Measurements from ENCODE around the gene CFTR.
A peak's percentile ranks its signal among the peaks of the same experiment; 100 is the strongest.

The CFTR gene

DNA sequence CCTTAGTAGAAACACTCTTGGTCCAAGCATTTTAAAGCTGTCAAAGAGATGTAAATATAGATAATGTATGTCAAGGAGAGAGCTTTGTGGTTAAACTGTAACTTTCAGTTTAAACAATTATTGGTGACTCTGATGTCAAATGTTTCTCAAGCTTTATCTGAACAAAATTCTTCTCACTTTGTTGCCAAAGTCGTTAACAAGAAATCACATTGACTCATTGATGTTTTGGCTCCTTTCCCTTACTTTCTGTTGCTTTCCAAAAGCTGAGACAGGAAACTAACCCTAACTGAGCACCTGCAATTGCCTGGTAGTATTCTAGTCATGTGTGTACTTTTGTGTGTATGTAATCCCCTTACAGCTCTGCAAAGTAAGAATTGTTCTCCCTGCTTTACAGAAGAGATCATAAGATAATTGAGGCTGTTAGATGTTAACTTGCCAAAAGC is 108.5 kb downstream of the CFTR start:
- POLR2A ChIA-PET, result no interaction called here
- H3K4me1 ChIP-seq (ENCODE audit: control insufficient read depth, insufficient read depth, low read length), result no peaks in the 10 kb centered on the region
- no peaks in the 10 kb centered on the region for H3K36me3 ChIP-seq (ENCODE audit: control insufficient read depth in 2 of 2, insufficient read depth in 1 of 2, low read length in 2 of 2)
- no peaks in the 10 kb centered on the region for H3K9me3 ChIP-seq (ENCODE audit: control insufficient read depth, insufficient read depth, low read depth, low read length)
- H3K27ac ChIP-seq (ENCODE audit: extremely low read depth, low read depth, low read length), result no peak overlapping the region
- H3K4me3 ChIP-seq (ENCODE audit: low read depth, low read length), result no peak overlapping the region
- peak; percentile 26; the same call in 1 of the 2 replicates for TF ChIP-seq ZNF366 (tag by site-specific recombination; conservative IDR thresholded peaks at IDR 0.05)
- TF ChIP-seq ZNF248 (tag by site-specific recombination; IDR thresholded peaks at IDR 0.05), result no peak
- TF ChIP-seq MZF1 (tag by site-specific recombination; IDR thresholded peaks at IDR 0.05; ENCODE audit: borderline replicate concordance), result peak; percentile 61; the same call in 1 of the 2 replicates
- TF ChIP-seq, protein P1, sequence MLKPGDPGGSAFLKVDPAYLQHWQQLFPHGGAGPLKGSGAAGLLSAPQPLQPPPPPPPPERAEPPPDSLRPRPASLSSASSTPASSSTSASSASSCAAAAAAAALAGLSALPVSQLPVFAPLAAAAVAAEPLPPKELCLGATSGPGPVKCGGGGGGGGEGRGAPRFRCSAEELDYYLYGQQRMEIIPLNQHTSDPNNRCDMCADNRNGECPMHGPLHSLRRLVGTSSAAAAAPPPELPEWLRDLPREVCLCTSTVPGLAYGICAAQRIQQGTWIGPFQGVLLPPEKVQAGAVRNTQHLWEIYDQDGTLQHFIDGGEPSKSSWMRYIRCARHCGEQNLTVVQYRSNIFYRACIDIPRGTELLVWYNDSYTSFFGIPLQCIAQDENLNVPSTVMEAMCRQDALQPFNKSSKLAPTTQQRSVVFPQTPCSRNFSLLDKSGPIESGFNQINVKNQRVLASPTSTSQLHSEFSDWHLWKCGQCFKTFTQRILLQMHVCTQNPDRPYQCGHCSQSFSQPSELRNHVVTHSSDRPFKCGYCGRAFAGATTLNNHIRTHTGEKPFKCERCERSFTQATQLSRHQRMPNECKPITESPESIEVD (tag by site-specific recombination; IDR thresholded peaks at IDR 0.05), result peak; percentile 48
- TF ChIP-seq SP3 (tag by site-specific recombination; IDR thresholded peaks at IDR 0.05), result 0 out of 2 replicates have a peak, but pooled peaks have one; percentile 11
- no peak for TF ChIP-seq ZXDB (tag by site-specific recombination; IDR thresholded peaks at IDR 0.05)
- CTCF ChIA-PET, result no interaction called here

DNA sequence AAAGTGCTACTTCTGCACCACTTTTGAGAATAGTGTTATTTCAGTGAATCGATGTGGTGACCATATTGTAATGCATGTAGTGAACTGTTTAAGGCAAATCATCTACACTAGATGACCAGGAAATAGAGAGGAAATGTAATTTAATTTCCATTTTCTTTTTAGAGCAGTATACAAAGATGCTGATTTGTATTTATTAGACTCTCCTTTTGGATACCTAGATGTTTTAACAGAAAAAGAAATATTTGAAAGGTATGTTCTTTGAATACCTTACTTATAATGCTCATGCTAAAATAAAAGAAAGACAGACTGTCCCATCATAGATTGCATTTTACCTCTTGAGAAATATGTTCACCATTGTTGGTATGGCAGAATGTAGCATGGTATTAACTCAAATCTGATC is 110.4 kb downstream of the CFTR start:
- H3K4me3 ChIP-seq (ENCODE audit: low read depth, low read length), result no peak overlapping the region
- ChIA-PET POLR2A (no interaction called here), CTCF (no interaction called here)
- no peaks in the 10 kb centered on the region for H3K9me3 ChIP-seq (ENCODE audit: control insufficient read depth, insufficient read depth, low read depth, low read length)
- H3K27ac ChIP-seq (ENCODE audit: extremely low read depth, low read depth, low read length), result no peak overlapping the region
- TF ChIP-seq ZNF146 (tag by site-specific recombination; IDR thresholded peaks at IDR 0.05) (no peak), ZNF324 (tag by site-specific recombination; IDR thresholded peaks at IDR 0.05) (no peak), WT1 (tag by site-specific recombination; IDR thresholded peaks at IDR 0.05) (no peak), ZBTB17 (tag by site-specific recombination; IDR thresholded peaks at IDR 0.05) (no peak), ZNF792 (tag by site-specific recombination; IDR thresholded peaks at IDR 0.05) (no peak), GLIS2 (tag by site-specific recombination; IDR thresholded peaks at IDR 0.05) (no peak), HOXD13 (CRISPR knock-in tag; IDR thresholded peaks at IDR 0.05; ENCODE audit: borderline replicate concordance) (no peak)
- TF ChIP-seq, protein P2, sequence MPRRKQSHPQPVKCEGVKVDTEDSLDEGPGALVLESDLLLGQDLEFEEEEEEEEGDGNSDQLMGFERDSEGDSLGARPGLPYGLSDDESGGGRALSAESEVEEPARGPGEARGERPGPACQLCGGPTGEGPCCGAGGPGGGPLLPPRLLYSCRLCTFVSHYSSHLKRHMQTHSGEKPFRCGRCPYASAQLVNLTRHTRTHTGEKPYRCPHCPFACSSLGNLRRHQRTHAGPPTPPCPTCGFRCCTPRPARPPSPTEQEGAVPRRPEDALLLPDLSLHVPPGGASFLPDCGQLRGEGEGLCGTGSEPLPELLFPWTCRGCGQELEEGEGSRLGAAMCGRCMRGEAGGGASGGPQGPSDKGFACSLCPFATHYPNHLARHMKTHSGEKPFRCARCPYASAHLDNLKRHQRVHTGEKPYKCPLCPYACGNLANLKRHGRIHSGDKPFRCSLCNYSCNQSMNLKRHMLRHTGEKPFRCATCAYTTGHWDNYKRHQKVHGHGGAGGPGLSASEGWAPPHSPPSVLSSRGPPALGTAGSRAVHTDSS (tag by site-specific recombination; IDR thresholded peaks at IDR 0.05), result no peak
- no peaks in the 10 kb centered on the region for H3K36me3 ChIP-seq (ENCODE audit: control insufficient read depth in 2 of 2, insufficient read depth in 1 of 2, low read length in 2 of 2)
- H3K4me1 ChIP-seq (ENCODE audit: control insufficient read depth, insufficient read depth, low read length), result no peaks in the 10 kb centered on the region

DNA sequence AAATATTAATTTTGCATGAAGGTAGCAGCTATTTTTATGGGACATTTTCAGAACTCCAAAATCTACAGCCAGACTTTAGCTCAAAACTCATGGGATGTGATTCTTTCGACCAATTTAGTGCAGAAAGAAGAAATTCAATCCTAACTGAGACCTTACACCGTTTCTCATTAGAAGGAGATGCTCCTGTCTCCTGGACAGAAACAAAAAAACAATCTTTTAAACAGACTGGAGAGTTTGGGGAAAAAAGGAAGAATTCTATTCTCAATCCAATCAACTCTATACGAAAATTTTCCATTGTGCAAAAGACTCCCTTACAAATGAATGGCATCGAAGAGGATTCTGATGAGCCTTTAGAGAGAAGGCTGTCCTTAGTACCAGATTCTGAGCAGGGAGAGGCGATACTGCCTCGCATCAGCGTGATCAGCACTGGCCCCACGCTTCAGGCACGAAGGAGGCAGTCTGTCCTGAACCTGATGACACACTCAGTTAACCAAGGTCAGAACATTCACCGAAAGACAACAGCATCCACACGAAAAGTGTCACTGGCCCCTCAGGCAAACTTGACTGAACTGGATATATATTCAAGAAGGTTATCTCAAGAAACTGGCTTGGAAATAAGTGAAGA is 112.3 kb downstream of the CFTR start:
- TF ChIP-seq SCRT1 (tag by site-specific recombination; IDR thresholded peaks at IDR 0.05; ENCODE audit: borderline replicate concordance), result no peak
- TF ChIP-seq GLIS2 (tag by site-specific recombination; IDR thresholded peaks at IDR 0.05), result no peak
- TF ChIP-seq MEIS1 (CRISPR knock-in tag; IDR thresholded peaks at IDR 0.05; ENCODE audit: borderline replicate concordance), result no peak
- no peak for TF ChIP-seq ZNF202 (tag by site-specific recombination; IDR thresholded peaks at IDR 0.05; ENCODE audit: borderline replicate concordance)
- TF ChIP-seq ZNF146 (tag by site-specific recombination; IDR thresholded peaks at IDR 0.05), result no peak
- no peak for TF ChIP-seq ZNF169 (tag by site-specific recombination; IDR thresholded peaks at IDR 0.05)
- no peak for TF ChIP-seq ZNF660 (tag by site-specific recombination; IDR thresholded peaks at IDR 0.05)
- ChIA-PET CTCF (no interaction called here), POLR2A (no interaction called here)
- Histone ChIP-seq H3K36me3 (ENCODE audit: control insufficient read depth in 2 of 2, insufficient read depth in 1 of 2, low read length in 2 of 2) (no peaks in the 10 kb centered on the region), H3K4me1 (ENCODE audit: control insufficient read depth, insufficient read depth, low read length) (no peaks in the 10 kb centered on the region), H3K9me3 (ENCODE audit: control insufficient read depth, insufficient read depth, low read depth, low read length) (no peaks in the 10 kb centered on the region), H3K27ac (ENCODE audit: extremely low read depth, low read depth, low read length) (no peak overlapping the region), H3K4me3 (ENCODE audit: low read depth, low read length) (no peak overlapping the region)
